Fibroblast of pulmonary artery (primary cell): ENCODE measurements around the gene IFT25.

Experiments
- DNase-seq: peaks from one replicate; pipeline ENCODE4 v3.0.0-alpha.2; 2010; ENCODE audit warnings: low read depth
- H3K4me3 ChIP-seq: replicated peaks from 2 replicates; pipeline ENCODE4 v1.5.1; 2011; ENCODE audit warnings: low read depth, mild to moderate bottlenecking, control low read depth, low read length, moderate library complexity
- TF ChIP-seq, protein P1 (sequence below): IDR thresholded peaks from 2 replicates; pipeline ENCODE4 v1.5.1; 2011; ENCODE audit warnings: mild to moderate bottlenecking, control low read depth, low read length, inconsistent platforms; ENCODE audit errors: missing control alignments

The IFT25 gene

DNA sequence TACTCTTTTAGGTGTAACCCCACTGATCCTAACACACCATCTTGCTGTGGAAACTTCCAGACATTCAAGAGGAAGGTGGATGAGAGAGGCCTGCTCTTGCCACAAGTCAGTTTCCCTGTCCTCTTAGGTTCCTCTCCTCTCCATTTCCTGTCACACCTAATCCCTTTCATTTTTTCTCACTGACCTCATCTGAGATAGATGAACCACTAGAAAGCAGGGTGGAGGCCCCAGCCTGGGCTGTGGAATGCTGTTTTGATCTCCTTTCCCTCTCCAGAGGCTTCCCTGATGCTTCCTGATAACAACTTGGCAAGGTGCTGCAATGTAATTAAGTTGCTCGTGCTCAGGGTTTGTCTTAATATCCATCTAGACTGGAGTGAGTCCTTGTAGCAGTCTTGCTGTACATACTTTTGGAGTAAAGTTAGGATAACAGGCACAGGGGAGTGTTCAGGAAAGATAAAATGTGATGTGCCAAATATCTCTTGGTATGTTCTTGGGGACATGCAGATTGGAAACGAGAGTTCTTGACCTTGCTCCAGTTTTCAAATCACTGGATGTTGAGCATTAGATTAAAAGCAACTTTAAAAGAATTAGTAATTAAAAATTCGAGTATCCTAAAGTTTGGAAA lies 11.8 kb upstream of the IFT25 start:
- DNase-seq, result peak; percentile 29
- TF ChIP-seq, protein P1, sequence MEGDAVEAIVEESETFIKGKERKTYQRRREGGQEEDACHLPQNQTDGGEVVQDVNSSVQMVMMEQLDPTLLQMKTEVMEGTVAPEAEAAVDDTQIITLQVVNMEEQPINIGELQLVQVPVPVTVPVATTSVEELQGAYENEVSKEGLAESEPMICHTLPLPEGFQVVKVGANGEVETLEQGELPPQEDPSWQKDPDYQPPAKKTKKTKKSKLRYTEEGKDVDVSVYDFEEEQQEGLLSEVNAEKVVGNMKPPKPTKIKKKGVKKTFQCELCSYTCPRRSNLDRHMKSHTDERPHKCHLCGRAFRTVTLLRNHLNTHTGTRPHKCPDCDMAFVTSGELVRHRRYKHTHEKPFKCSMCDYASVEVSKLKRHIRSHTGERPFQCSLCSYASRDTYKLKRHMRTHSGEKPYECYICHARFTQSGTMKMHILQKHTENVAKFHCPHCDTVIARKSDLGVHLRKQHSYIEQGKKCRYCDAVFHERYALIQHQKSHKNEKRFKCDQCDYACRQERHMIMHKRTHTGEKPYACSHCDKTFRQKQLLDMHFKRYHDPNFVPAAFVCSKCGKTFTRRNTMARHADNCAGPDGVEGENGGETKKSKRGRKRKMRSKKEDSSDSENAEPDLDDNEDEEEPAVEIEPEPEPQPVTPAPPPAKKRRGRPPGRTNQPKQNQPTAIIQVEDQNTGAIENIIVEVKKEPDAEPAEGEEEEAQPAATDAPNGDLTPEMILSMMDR, result no peak
- no peak overlapping the region for H3K4me3 ChIP-seq

DNA sequence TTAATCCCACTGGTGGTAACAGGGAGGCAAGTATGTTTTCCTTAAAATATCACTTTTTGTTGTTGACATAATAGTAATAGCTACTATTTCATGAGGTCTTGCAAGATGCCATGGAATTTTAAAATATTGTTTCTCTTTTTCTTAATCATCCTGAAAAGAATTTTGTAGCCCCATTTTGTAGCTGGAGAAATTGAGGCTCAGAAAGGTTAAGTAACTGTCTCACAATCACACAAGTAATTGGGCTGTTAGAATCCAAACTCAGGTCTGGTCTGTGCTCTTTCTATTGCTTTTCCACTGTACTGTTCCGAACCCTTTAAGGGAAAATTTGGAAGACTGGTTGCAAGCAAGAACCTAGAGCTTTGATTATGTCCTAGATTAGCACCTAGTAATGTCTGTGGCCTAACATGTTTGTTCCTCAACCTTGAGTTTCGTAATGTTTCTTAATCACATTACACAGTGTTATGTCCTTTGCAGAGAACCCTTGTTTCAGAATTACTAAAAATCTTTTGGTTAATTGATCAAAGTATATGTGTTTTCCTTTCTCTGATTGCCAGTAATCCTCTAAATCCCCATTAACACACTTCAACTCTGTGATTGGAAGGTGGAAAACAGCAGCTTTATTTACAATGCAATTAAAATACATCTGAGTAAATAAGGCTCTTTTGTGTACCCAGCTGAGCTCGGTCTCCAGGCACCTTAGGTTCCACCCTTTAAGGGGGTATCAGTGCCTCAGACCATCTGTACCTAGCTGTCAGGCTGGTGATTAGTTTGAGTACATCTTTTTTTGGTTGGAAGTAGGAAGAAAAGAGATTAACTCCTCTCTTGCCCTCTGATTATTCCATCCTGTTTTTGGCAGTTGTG lies 11.0 kb upstream of the IFT25 start:
- TF ChIP-seq, protein P1, result no peak

DNA sequence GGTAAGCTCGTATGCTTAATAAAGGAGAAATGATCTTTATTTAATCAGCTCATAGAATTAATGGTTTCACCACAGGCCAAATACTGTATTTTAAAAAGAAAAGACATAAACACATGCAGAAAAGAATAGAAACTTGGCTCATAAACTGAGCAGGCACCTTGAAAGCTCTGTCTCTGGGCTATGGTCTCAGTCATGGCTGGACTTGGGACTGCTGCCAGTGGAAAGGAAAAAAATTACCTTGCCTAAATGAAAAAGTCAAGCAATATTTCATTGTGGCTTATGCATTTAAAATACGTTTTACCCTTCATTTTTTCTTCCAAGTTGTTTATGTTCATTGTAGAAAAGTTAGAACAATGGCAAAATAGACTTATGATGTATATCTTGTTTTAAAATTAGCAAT lies 8.6 kb upstream of the IFT25 start:
- TF ChIP-seq, protein P1, result no peak
- DNase-seq, result no peak

More for the DNA sequence above, 11.0 kb upstream of the IFT25 start:
- no peak overlapping the region for H3K4me3 ChIP-seq
- peak; percentile 20 for DNase-seq

DNA sequence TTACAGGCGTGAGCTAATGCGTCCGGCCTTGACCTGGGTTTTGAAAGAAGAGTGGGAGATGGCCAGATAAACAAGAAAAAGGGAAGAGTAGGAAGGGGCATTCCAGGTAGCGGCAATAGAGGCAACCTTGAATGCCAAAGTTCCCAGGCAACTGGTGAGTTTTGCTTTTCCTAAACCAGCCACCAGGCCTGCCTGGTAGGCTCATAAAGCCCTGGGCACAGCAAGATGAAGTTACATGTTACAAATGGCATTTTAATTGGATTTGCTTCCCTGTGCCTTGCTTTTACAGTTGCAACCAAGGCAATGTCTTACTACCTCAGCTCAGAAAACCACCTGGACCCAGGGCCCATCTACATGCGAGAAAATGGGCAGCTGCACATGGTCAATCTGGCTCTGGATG lies 6.2 kb upstream of the IFT25 start:
- no peak for DNase-seq
- TF ChIP-seq, protein P1, result no peak
- H3K4me3 ChIP-seq, result no peak overlapping the region

More for the DNA sequence above, 8.6 kb upstream of the IFT25 start:
- H3K4me3 ChIP-seq, result no peak overlapping the region

DNA sequence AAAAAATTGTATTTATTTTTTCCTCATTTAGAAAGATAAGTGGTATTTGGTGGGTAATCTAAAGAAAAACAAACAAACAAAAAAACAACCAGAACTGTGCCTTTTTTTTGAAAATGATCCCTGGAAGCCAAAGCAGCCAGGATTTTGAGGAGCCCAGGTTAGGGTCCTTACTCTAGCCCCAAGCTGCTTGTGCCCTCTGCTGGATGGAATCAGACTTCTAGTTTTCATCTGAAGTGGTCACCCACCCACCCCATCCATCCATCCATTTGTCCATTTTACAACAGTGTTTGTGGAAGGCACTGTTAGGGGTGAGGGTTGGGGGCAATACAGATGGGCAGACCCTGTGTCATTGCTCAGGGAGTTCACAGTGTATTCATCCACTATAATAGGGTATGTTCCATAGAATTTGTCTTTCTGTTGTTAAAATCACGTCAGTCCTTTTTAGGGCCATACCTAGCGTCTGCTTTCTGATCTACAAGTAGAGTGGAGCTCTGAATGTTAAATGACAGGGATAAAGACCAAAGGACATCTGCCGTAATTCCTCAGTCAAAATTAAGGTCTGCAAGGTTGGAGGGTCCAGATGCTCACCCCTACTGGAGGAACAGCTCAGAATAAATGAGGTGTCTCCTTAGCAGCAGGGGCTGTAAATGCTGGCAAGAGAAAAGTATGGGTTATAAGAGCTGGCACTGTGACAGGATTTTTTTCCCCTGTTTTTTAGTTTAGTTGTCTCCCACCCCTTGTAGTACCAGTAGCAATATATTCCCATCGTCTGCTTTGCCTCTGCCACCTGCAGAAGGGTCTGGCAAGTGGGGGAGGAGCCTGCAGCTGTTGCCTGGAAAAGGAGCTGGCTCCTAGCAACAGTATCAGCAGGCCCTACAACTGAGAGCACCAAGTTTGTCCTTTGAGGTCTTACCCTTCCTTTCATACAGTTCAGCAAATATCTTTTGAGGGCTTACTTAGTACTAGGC lies 3.8 kb upstream of the IFT25 start:
- H3K4me3 ChIP-seq, result no peak overlapping the region
- TF ChIP-seq, protein P1, result peak; percentile 72
- DNase-seq, result peak; percentile 69

DNA sequence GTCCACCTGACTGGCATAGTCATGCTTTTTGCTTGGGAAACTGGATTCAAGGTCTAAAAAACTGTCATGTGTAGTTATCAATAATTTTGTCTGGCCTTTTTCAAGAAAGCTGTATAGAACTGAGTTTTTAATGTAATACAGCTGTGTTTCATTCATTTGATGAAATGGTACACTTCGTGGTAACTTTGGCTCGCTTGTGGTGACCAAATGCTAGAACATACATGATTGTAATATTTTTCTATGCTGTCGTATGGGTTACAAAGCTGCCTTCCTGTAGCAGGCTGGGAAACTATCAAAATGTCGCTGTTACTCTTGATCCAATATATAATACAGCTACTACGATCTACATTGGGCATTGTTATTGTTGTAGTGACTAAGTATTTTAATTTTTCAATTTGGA lies 2.8 kb upstream of the IFT25 start:
- TF ChIP-seq, protein P1, result no peak
- no peak overlapping the region for H3K4me3 ChIP-seq
- no peak for DNase-seq
